Endodermal cell (in vitro differentiated cells): ENCODE data around the gene MORF4L2. TPM values are rescaled to one million over a fixed set of nuclear protein-coding genes. Genes with fewer than 3 reads are reported as not detected.

Experiments
- DNase-seq: peaks from one replicate; pipeline ENCODE4 v3.0.0-alpha.2; 2017
- H3K27ac ChIP-seq: 2 replicates; pipeline ENCODE4 v1.5.1; 2013; ENCODE audit warnings: mild to moderate bottlenecking, low read depth, low read length, moderate library complexity
- H3K27me3 ChIP-seq: 2 replicates; pipeline ENCODE4 v1.6.1; 2013; ENCODE audit warnings: mild to moderate bottlenecking, low read length, moderate library complexity; ENCODE audit not compliant: insufficient read depth, control insufficient read depth, poor library complexity, severe bottlenecking
- H3K36me3 ChIP-seq: 2 replicates; pipeline ENCODE4 v1.7.0; 2013; ENCODE audit warnings: mild to moderate bottlenecking, low read length, moderate library complexity; ENCODE audit not compliant: control insufficient read depth, insufficient read depth
- H3K4me1 ChIP-seq: one replicate; pipeline ENCODE4 v1.7.0; 2013; ENCODE audit warnings: low read length; ENCODE audit not compliant: control insufficient read depth, insufficient read depth
- H3K4me3 ChIP-seq: 2 replicates; pipeline ENCODE4 v1.5.1; 2013; ENCODE audit warnings: mild to moderate bottlenecking, low read length, moderate library complexity
- H3K9ac ChIP-seq: 2 replicates; pipeline ENCODE4 v1.6.1; 2013; ENCODE audit warnings: mild to moderate bottlenecking, low read length, moderate library complexity; ENCODE audit not compliant: poor library complexity, severe bottlenecking; ENCODE audit errors: extremely low read depth
- H3K9me3 ChIP-seq: 2 replicates; pipeline ENCODE4 v1.6.1; 2013; ENCODE audit warnings: mild to moderate bottlenecking, low read length, moderate library complexity; ENCODE audit not compliant: control insufficient read depth
- H3K27ac Mint-ChIP-seq: 2 replicates; pipeline ENCODE4 v1.8.0; 2020; ENCODE audit warnings: mixed read lengths
- H3K27me3 Mint-ChIP-seq: 2 replicates; pipeline ENCODE4 v1.8.0; 2021; ENCODE audit warnings: mild to moderate bottlenecking, mixed read lengths; ENCODE audit not compliant: insufficient read depth
- H3K36me3 Mint-ChIP-seq: 2 replicates; pipeline ENCODE4 v1.8.0; 2020; ENCODE audit warnings: low read depth, mixed read lengths
- H3K4me1 Mint-ChIP-seq: 2 replicates; pipeline ENCODE4 v1.8.0; 2020; ENCODE audit warnings: mixed read lengths
- H3K4me3 Mint-ChIP-seq: 2 replicates; pipeline ENCODE4 v1.8.0; 2020; ENCODE audit warnings: mild to moderate bottlenecking, moderate library complexity, mixed read lengths
- H3K9me3 Mint-ChIP-seq: 2 replicates; pipeline ENCODE4 v1.8.0; 2020; ENCODE audit warnings: mild to moderate bottlenecking, mixed read lengths
- WGBS, 2 experiments: methylation state at CpG; one replicate each; pipeline versions ENCODE4 v1.1.5 to v1.1.7; 2013; ENCODE audit warnings: missing lambda C conversion rate in 2 of 2, mixed read lengths in 1 of 2; ENCODE audit not compliant: insufficient coverage in 1 of 2, insufficient read length in 1 of 2; 5-methylcytosine and 5-hydroxymethylcytosine counted together
- total RNA-seq, 2 donors: library from RNA; stranded (reverse); fragmentation: NEBNext Ultra II Directional in 1 of 2; extraction: Animal tissue kit (Norgen Biotek cat#: 25700) in 1 of 2; gene quantifications; 2 replicates in 1 of 2; 3 replicates in 1 of 2; pipeline ENCODE4 v1.2.1, GENCODE V29; 2021
- TF ChIP-seq, protein P1 (sequence below): fragments of 200-600 bp; sonication (generic); conservative IDR thresholded peaks from 2 replicates; pipeline ENCODE4 v1.5.0; 2021; ENCODE audit warnings: antibody characterized with exemption, mild to moderate bottlenecking

Gene MORF4L2
- total RNA-seq, 2 donors from 2014 or later, result 400 to 509 TPM

DNA sequence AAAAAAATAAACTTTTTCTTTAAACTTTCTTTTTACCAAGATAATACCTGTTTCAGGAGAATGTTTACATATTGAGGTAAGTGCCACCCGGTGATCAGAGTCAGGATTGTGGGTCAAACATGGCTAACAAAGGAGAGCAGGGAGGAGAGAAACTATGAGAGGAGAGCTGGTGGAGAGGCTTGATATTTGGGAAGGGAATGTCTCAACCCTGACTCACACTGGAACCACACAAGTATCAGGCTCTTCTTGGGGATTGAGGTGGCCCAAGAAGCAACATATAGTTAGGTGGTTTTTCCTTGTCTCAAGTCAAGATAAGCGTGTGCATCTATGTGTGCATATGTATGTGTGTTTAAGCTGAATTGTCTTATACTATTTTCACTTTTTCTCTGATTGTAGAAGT lies 51.1 kb downstream of the MORF4L2 start:
- Mint-ChIP-seq H3K27me3 (peaks cover 2% of the 10 kb centered on the region), H3K4me3 (no peak overlapping the region), H3K27ac (no peak overlapping the region), H3K36me3 (no peaks in the 10 kb centered on the region), H3K4me1 (peaks cover 2% of the 10 kb centered on the region), H3K9me3 (no peaks in the 10 kb centered on the region)
- WGBS, 2 experiments, result 31% methylated on average over 1 of the region's 2 CpGs; no CpG with 5 or more reads in 1 of the 2 experiments
- no peaks in the 10 kb centered on the region for H3K4me1 ChIP-seq
- H3K9me3 ChIP-seq, result no peaks in the 10 kb centered on the region
- no peaks in the 10 kb centered on the region for H3K36me3 ChIP-seq
- no peak overlapping the region for H3K9ac ChIP-seq
- no peak for DNase-seq
- TF ChIP-seq, protein P1, sequence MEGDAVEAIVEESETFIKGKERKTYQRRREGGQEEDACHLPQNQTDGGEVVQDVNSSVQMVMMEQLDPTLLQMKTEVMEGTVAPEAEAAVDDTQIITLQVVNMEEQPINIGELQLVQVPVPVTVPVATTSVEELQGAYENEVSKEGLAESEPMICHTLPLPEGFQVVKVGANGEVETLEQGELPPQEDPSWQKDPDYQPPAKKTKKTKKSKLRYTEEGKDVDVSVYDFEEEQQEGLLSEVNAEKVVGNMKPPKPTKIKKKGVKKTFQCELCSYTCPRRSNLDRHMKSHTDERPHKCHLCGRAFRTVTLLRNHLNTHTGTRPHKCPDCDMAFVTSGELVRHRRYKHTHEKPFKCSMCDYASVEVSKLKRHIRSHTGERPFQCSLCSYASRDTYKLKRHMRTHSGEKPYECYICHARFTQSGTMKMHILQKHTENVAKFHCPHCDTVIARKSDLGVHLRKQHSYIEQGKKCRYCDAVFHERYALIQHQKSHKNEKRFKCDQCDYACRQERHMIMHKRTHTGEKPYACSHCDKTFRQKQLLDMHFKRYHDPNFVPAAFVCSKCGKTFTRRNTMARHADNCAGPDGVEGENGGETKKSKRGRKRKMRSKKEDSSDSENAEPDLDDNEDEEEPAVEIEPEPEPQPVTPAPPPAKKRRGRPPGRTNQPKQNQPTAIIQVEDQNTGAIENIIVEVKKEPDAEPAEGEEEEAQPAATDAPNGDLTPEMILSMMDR, result no peak
- no peaks in the 10 kb centered on the region for H3K27me3 ChIP-seq
- no peak overlapping the region for H3K27ac ChIP-seq
- no peak overlapping the region for H3K4me3 ChIP-seq

DNA sequence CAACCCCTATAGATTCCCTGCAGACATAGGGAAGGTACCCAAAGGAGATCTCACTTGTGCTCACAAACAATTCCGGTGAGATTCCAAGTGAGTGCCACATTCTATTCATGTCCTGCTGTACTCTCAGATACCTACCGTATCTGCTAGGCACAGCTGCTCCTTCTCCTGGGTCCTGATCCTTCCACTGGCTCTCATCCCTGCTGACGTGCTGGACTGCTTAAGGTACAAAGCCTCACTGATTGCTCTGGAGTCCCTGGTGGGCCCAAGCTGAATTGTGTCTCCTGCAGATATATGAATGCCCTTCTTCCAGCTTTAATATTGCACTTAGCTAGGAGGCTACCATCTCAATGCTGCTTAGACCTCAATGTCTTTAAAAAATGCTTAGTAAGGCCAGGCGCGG lies 55.4 kb downstream of the MORF4L2 start:
- Histone ChIP-seq H3K9ac (no peak overlapping the region), H3K4me3 (no peak overlapping the region), H3K4me1 (no peaks in the 10 kb centered on the region), H3K9me3 (no peaks in the 10 kb centered on the region), H3K27me3 (no peaks in the 10 kb centered on the region), H3K27ac (no peak overlapping the region), H3K36me3 (no peaks in the 10 kb centered on the region)
- Mint-ChIP-seq H3K27ac (no peak overlapping the region), H3K4me3 (no peak overlapping the region), H3K4me1 (peaks cover 8% of the 10 kb centered on the region), H3K36me3 (no peaks in the 10 kb centered on the region), H3K9me3 (no peaks in the 10 kb centered on the region), H3K27me3 (peaks cover 2% of the 10 kb centered on the region)
- WGBS, 2 experiments, result 83 to 93% methylated on average over 3 to 5 of the region's 5 CpGs
- DNase-seq, result no peak
- TF ChIP-seq, protein P1, result no peak

DNA sequence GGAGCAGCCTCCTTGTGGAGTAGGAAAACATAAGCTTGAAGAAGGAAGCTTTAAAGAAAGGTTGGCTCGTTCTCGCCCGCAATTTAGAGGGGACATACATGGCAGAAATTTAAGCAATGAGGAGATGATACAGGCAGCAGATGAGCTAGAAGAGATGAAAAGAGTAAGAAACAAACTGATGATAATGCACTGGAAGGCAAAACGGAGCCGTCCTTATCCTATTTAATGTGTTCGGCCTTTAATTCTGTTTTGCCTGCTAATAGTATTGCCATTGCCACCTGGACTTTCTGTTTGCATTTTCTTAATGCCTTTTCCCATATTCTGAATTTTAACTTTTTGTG lies 56.4 kb downstream of the MORF4L2 start:
- Histone ChIP-seq H3K27me3 (no peaks in the 10 kb centered on the region), H3K9ac (no peak overlapping the region), H3K9me3 (no peaks in the 10 kb centered on the region), H3K27ac (no peak overlapping the region), H3K36me3 (no peaks in the 10 kb centered on the region), H3K4me1 (no peaks in the 10 kb centered on the region), H3K4me3 (peak overlapping the region; percentile 87)
- Mint-ChIP-seq H3K27me3 (peaks cover 2% of the 10 kb centered on the region), H3K9me3 (no peaks in the 10 kb centered on the region), H3K36me3 (no peaks in the 10 kb centered on the region), H3K4me1 (peaks cover 14% of the 10 kb centered on the region), H3K27ac (peak overlapping the region; percentile 89), H3K4me3 (peak overlapping the region; percentile 84)
- TF ChIP-seq, protein P1, result no peak
- DNase-seq, result no peak
- WGBS, 2 experiments, result 38 to 42% methylated on average over 5 to 6 of the region's 6 CpGs
